ENCODE measurements around the gene C1GALT1. TPM values are rescaled to one million over a fixed set of nuclear protein-coding genes. Genes with fewer than 3 reads are reported as not detected.

The C1GALT1 gene
- total and polyA plus RNA-seq, 9 donors: 3.2 to 25.8 (median 12.6) TPM

DNA sequence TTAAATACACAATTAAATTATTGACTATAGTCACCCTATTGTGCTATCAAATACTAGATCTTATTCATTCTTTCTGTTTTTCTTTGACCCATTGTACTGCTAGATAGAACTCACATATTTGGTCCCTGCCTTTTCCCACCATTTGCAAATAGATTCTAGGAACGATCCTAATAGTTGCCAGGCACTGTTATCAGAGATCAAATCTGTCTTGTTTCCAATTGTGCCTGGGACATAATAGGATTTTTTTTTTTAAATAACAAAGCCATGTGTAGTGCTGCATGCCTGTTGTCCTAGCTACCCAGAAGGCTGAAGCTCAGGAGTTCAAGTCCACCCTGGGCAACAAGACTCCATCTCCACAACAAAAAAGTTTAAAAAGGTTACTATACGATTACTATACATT is 72.0 kb downstream of the C1GALT1 start:
- H3K36me3 ChIP-seq: no peaks in the 10 kb centered on the region
- H3K4me3 ChIP-seq: no peak overlapping the region
- no peaks in the 10 kb centered on the region for H3K9me3 ChIP-seq
- no peaks in the 10 kb centered on the region for H3K4me1 ChIP-seq (ENCODE audit: insufficient read depth)
- no peak overlapping the region for H3K27ac ChIP-seq
- DNase-seq: no peak
- no peaks in the 10 kb centered on the region for H3K27me3 ChIP-seq
- intact Hi-C loops (cut with DNase I): no loop called here
- no peak for TF ChIP-seq POLR2A (IDR thresholded peaks at IDR 0.05)
- no peak for TF ChIP-seq EP300 (IDR thresholded peaks at IDR 0.05)
- TF ChIP-seq, protein P1, sequence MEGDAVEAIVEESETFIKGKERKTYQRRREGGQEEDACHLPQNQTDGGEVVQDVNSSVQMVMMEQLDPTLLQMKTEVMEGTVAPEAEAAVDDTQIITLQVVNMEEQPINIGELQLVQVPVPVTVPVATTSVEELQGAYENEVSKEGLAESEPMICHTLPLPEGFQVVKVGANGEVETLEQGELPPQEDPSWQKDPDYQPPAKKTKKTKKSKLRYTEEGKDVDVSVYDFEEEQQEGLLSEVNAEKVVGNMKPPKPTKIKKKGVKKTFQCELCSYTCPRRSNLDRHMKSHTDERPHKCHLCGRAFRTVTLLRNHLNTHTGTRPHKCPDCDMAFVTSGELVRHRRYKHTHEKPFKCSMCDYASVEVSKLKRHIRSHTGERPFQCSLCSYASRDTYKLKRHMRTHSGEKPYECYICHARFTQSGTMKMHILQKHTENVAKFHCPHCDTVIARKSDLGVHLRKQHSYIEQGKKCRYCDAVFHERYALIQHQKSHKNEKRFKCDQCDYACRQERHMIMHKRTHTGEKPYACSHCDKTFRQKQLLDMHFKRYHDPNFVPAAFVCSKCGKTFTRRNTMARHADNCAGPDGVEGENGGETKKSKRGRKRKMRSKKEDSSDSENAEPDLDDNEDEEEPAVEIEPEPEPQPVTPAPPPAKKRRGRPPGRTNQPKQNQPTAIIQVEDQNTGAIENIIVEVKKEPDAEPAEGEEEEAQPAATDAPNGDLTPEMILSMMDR (IDR thresholded peaks at IDR 0.05): no peak
- WGBS, 3 donors: 93 to 97% (median 95%) methylated on average over 2 of the region's 2 CpGs

DNA sequence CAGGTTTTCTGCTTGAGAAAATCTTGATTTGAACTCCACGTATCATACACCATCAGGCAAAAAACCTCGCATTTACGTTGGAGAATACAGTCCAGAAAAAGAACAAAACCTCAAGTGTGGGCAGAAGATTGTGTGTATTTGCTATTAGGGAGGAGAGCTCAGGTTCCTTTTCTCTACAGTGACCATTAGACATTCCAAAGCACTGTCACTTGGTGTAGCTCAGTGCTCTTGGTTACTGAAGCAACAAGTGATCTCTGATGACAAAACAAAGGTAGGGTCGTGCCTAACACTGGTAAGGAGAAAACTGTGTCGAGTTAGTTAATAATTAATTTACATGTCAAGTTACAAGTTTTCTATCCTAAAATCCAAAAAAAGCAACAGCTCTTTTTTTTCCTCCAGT is 72.6 kb downstream of the C1GALT1 start:
- Histone ChIP-seq H3K27ac (no peak overlapping the region), H3K36me3 (no peaks in the 10 kb centered on the region), H3K27me3 (no peaks in the 10 kb centered on the region), H3K4me1 (ENCODE audit: insufficient read depth) (no peaks in the 10 kb centered on the region), H3K9me3 (no peaks in the 10 kb centered on the region), H3K4me3 (no peak overlapping the region)
- intact Hi-C loops (cut with DNase I): no loop called here
- DNase-seq: no peak
- TF ChIP-seq EP300 (IDR thresholded peaks at IDR 0.05) (no peak), POLR2A (IDR thresholded peaks at IDR 0.05) (no peak)
- TF ChIP-seq, protein P1 (IDR thresholded peaks at IDR 0.05): no peak
- WGBS, 3 donors: 95 to 96% (median 95%) methylated on average over 5 of the region's 5 CpGs

DNA sequence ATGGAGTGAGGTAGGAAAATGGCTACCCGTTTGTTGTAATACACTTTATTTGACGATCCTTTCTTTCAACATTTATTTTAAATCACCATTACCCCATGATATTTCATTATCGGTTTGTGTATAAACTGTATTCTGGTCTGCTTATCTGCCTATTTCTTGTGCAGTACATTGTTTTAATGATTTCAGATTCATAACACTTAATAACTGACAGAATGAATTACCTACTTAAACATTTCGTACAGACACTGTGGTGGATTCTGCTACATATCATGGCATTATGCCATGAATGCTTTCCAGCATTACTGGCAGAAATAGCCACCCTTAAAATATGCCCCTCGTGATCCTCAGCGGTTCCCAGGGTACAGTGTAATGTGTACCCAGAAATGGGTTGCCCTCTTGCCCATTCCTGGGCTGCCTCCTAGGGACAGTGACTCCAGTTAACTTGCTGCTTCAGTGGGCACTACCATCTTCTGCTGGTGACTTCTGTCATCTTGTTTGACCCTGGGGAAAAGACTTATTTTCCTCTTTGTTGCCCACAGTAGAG is 74.5 kb downstream of the C1GALT1 start:
- no peak overlapping the region for H3K4me3 ChIP-seq
- TF ChIP-seq, protein P1 (IDR thresholded peaks at IDR 0.05): no peak
- no peak for TF ChIP-seq EP300 (IDR thresholded peaks at IDR 0.05)
- TF ChIP-seq POLR2A (IDR thresholded peaks at IDR 0.05): no peak
- intact Hi-C loops (cut with DNase I): no loop called here

DNA sequence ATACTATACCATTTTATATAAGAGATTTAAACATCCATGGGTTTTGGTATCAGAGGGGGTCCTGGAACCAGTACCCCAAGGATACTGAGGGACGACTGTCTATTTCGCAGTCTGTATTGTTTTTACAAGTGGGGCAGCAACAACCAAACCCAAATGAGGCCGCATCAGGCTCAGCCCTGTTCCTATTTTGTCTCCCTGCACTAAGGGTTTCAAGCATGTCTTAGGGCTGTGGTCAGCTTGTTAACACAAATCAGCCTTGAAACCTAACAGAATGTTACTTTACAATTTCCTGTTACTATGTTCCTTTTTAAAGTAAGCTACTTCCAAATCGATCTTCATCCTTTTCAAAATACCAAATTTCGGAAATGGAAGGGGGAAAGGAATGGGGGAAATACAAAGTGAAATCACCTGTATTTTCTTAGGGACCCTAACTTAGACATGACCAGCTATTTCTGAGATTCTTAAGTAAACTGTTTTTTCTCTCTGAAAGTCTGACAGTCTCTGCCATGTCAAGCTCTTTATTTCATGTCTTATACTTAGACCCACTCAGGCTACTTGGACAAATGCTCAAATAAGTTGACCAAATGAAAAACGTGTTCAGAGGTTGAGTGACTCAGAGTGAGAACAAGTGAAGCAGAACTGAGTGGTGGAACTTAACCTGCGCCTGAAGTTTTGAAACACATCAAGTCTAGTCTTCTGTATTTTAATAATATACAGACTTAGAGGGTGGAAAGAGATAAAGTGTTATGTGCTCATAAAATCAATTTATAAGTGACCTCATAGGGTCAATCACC is 75.8 kb downstream of the C1GALT1 start:
- Histone ChIP-seq H3K9me3 (no peaks in the 10 kb centered on the region), H3K27ac (no peak overlapping the region), H3K4me3 (no peak overlapping the region), H3K27me3 (no peaks in the 10 kb centered on the region), H3K36me3 (no peaks in the 10 kb centered on the region), H3K4me1 (ENCODE audit: insufficient read depth) (no peaks in the 10 kb centered on the region)
- DNase-seq: no peak
- WGBS, 3 donors: 89% methylated on average over 7 of the region's 7 CpGs
- no peak for TF ChIP-seq POLR2A (IDR thresholded peaks at IDR 0.05)
- TF ChIP-seq, protein P1 (IDR thresholded peaks at IDR 0.05): no peak
- TF ChIP-seq EP300 (IDR thresholded peaks at IDR 0.05): no peak
- intact Hi-C loops (cut with DNase I): no loop called here

More for the DNA sequence above, 74.5 kb downstream of the C1GALT1 start:
- no peak for DNase-seq
- H3K27me3 ChIP-seq: no peaks in the 10 kb centered on the region
- WGBS, 3 donors: 88 to 91% (median 88%) methylated on average over 6 of the region's 6 CpGs
- H3K9me3 ChIP-seq: no peaks in the 10 kb centered on the region
- no peaks in the 10 kb centered on the region for H3K36me3 ChIP-seq
- no peaks in the 10 kb centered on the region for H3K4me1 ChIP-seq (ENCODE audit: insufficient read depth)
- no peak overlapping the region for H3K27ac ChIP-seq
